ENCODE results near the gene GAD1.
A peak's percentile ranks its signal among the peaks of the same experiment; 100 is the strongest.

The GAD1 gene

GRCh38 chr2:170816504-170817092 lies at the start of gene GAD1:
TSS of gene GAD1 (plus strand) at chr2:170816887. CDS start at chr2:170818592, 1,705 bp downstream.
- peak within 1 kb of the TSS; percentile 68 for H3K4me3 ChIP-seq
- H3K27ac ChIP-seq, result peak within 1 kb of the TSS; percentile 10 to 58
- DNase-seq (ENCODE audit: low spot score), result no peak
- TF ChIP-seq CTCF (IDR thresholded peaks at IDR 0.05), result no peak

GRCh38 chr2:170770008-170770605 lies 46.6 kb upstream of the GAD1 start, which contains the start of gene ERICH2:
TSS of gene ERICH2 (plus strand) at chr2:170770378. CDS start at chr2:170770682, 304 bp downstream.
- DNase-seq (ENCODE audit: low spot score), result peak; percentile 73

GRCh38 chr2:170770606-170771420 lies 45.9 kb upstream of the GAD1 start:
- Histone ChIP-seq H3K4me3 (peak overlapping the region; percentile 83), H3K27ac (peak overlapping the region; percentile 72 to 77)
- DNase-seq (ENCODE audit: low spot score), result peak; percentile 82
- TF ChIP-seq CTCF (IDR thresholded peaks at IDR 0.05), result no peak

More at GRCh38 chr2:170770008-170770605, 46.6 kb upstream of the GAD1 start, which contains the start of gene ERICH2:
- H3K4me3 ChIP-seq, result peak within 1 kb of the TSS; percentile 83
- TF ChIP-seq CTCF (IDR thresholded peaks at IDR 0.05), result no peak
- peak within 1 kb of the TSS; percentile 72 to 77 for H3K27ac ChIP-seq

- TF ChIP-seq CTCF (IDR thresholded peaks at IDR 0.05), result no peak
- Histone ChIP-seq H3K4me3 (peak overlapping the region; percentile 83), H3K27ac (peak overlapping the region; percentile 72 to 77)
- DNase-seq (ENCODE audit: low spot score), result no peak
These were observed 45.2 kb upstream of the GAD1 start for GRCh38 chr2:170771421-170771937.

- no peak for TF ChIP-seq CTCF (IDR thresholded peaks at IDR 0.05)
- H3K27ac ChIP-seq, result no peak overlapping the region
- H3K4me3 ChIP-seq, result no peak overlapping the region
- no peak for DNase-seq (ENCODE audit: low spot score)
These were observed 44.4 kb upstream of the GAD1 start for GRCh38 chr2:170772295-170772694.

- no peak for TF ChIP-seq CTCF (IDR thresholded peaks at IDR 0.05)
- no peak overlapping the region for H3K4me3 ChIP-seq
- DNase-seq (ENCODE audit: low spot score), result no peak
- H3K27ac ChIP-seq, result no peak overlapping the region
These were observed 42.6 kb upstream of the GAD1 start for GRCh38 chr2:170774074-170774473.

Measured in coronary artery (tissue), 2 donors.